Sigmoid colon (tissue), 7 donors: ENCODE measurements around the gene ZNF296. TPM values are rescaled to one million over a fixed set of nuclear protein-coding genes. Genes with fewer than 3 reads are reported as not detected.

Experiments
- DNase-seq: peaks from one replicate; pipeline ENCODE4 v3.0.0-alpha.2; 2019
- H3K27ac ChIP-seq, 4 donors: fragments of 200-600 bp; sonication (generic); one replicate each; pipeline ENCODE4 v1.5.1; 2016 to 2019; ENCODE audit warnings: mild to moderate bottlenecking in 1 of 4
- H3K27me3 ChIP-seq, 3 donors: fragments of 200-600 bp; sonication (generic); one replicate each; pipeline ENCODE4 v1.5.1; 2019; ENCODE audit warnings: mild to moderate bottlenecking in 1 of 3
- H3K36me3 ChIP-seq, 4 donors: fragments of 200-600 bp; sonication (generic); one replicate each; pipeline ENCODE4 v1.5.1; 2016 to 2019
- H3K4me1 ChIP-seq, 4 donors: fragments of 200-600 bp; sonication (generic); one replicate each; pipeline ENCODE4 v1.5.1; 2017 to 2019
- H3K4me3 ChIP-seq, 4 donors: fragments of 200-600 bp; sonication (generic); one replicate each; pipeline ENCODE4 v1.5.1; 2017 to 2019; ENCODE audit warnings: mild to moderate bottlenecking in 2 of 4, moderate library complexity in 1 of 4
- H3K9me3 ChIP-seq, 4 donors: fragments of 200-600 bp in 3 of 4; sonication (generic) in 3 of 4; one replicate each; pipeline versions ENCODE4 v1.5.1 to v1.6.1; 2013 to 2019
- EP300 ChIP-seq, 4 donors: sonication (generic); formaldehyde crosslinking; IDR thresholded peaks; one replicate each; pipeline ENCODE4 v1.6.1; 2017; ENCODE audit warnings: antibody characterized with exemption in 4 of 4
- POLR2A ChIP-seq, 2 donors: fragments of 450-650 bp; IDR thresholded peaks; one replicate each; pipeline ENCODE4 v1.6.1; 2016; ENCODE audit warnings: antibody characterized with exemption in 2 of 2, mild to moderate bottlenecking in 2 of 2, moderate library complexity in 2 of 2
- POLR2AphosphoS5 ChIP-seq, 4 donors: sonication (generic); formaldehyde crosslinking; IDR thresholded peaks; one replicate each; pipeline ENCODE4 v1.6.1; 2017; ENCODE audit warnings: antibody characterized with exemption in 4 of 4
- WGBS, 2 donors: extraction: QIAGEN DNeasy Blood & Tissue Kit; methylation state at CpG; one replicate each; pipeline ENCODE4 v1.1.7; 2013; 5-methylcytosine and 5-hydroxymethylcytosine counted together
- intact Hi-C: fragments of 100-400 bp; cut with DNase I; formaldehyde crosslinking; loops from one replicate; pipeline ENCODE4 v1.15.1; 2023
- polyA plus RNA-seq, 3 donors: library from polyadenylated mRNA; stranded (reverse); fragments of 200-250 nt; gene quantifications; one replicate each; pipeline ENCODE4 v1.2.3, GENCODE V29; 2013
- total RNA-seq, 4 donors: library from RNA; depleted of rRNA; stranded (reverse); fragments of >200 nt; gene quantifications; one replicate each; pipeline ENCODE4 v1.1.0, GENCODE V29; 2016
- TF ChIP-seq, protein P1 (sequence below), 4 experiments: fragments of 450-650 bp in 3 of 4; fragments of 200-600 bp in 1 of 4; IDR thresholded peaks; one replicate each; pipeline ENCODE4 v1.5.1; 2016 to 2019; ENCODE audit warnings: antibody characterized with exemption in 4 of 4, mild to moderate bottlenecking in 3 of 4, moderate library complexity in 2 of 4
- donor health status: healthy with polysubstance abuse.
- donor health status: Bipolar disorder and iron deficiency.
- donor health status: healthy.

ZNF296 gene
- total and polyA plus RNA-seq, 7 donors = 0.41 to 5.4 (median 2.8) TPM; not detected in 2

DNA sequence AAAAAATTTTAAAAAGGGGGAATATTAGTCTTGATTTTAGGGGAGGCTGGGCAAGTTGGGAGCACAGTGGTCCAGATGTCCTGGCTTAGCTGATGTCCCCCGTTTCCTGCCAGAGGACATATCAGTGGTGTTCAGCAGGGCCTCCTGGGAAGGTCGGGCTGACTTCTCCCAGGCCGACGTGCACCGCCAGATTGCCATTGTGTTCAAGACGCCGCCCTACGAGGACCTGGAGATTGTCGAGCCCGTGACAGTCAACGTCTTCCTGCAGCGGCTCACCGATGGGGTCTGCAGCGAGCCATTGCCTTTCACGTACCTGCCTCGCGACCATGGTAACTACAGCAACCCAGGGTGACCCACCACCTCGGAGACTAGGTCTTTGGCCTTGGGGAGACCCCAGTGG is 43.9 kb downstream of the ZNF296 start:
- Histone ChIP-seq H3K9me3 (no peaks in the 10 kb centered on the region), H3K4me1 (no peaks in the 10 kb centered on the region), H3K27me3 (no peaks in the 10 kb centered on the region), H3K27ac (no peak overlapping the region), H3K36me3 (peaks cover 3 to 88% (median 36%) of the 10 kb centered on the region in 4 donors), H3K4me3 (no peak overlapping the region)
- intact Hi-C loops = no loop called here
- no peak for DNase-seq
- 88 to 92% methylated on average over 18 of the region's 18 CpGs for WGBS, 2 donors
- no peak for TF ChIP-seq POLR2A (IDR thresholded peaks at IDR 0.05)
- TF ChIP-seq EP300 (IDR thresholded peaks at IDR 0.05) = no peak
- no peak for TF ChIP-seq POLR2AphosphoS5 (IDR thresholded peaks at IDR 0.05)
- TF ChIP-seq, protein P1, sequence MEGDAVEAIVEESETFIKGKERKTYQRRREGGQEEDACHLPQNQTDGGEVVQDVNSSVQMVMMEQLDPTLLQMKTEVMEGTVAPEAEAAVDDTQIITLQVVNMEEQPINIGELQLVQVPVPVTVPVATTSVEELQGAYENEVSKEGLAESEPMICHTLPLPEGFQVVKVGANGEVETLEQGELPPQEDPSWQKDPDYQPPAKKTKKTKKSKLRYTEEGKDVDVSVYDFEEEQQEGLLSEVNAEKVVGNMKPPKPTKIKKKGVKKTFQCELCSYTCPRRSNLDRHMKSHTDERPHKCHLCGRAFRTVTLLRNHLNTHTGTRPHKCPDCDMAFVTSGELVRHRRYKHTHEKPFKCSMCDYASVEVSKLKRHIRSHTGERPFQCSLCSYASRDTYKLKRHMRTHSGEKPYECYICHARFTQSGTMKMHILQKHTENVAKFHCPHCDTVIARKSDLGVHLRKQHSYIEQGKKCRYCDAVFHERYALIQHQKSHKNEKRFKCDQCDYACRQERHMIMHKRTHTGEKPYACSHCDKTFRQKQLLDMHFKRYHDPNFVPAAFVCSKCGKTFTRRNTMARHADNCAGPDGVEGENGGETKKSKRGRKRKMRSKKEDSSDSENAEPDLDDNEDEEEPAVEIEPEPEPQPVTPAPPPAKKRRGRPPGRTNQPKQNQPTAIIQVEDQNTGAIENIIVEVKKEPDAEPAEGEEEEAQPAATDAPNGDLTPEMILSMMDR (IDR thresholded peaks at IDR 0.05) = no peak

DNA sequence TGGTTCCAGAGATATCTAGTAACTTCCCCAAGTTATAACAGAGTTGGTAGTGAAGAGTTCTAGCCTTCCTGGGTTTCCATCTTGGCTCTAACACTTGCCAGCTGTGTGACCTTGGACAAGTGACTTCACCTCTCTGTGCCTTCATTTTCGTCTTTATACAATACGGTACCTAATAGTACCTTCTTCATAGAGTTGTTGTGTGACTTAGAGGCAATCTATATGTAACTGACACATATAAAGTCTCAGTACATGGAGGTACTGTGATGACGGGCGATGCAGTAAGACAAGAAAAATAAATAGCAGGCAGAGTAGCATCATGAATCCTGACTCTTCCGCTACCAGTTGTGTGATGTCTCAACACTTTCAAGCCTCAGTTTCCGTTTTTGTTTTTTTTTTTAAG is 45.5 kb downstream of the ZNF296 start:
- no peaks in the 10 kb centered on the region for H3K9me3 ChIP-seq
- TF ChIP-seq POLR2AphosphoS5 (IDR thresholded peaks at IDR 0.05) = no peak
- TF ChIP-seq, protein P1 (IDR thresholded peaks at IDR 0.05) = no peak
- no peak for TF ChIP-seq POLR2A (IDR thresholded peaks at IDR 0.05)
- TF ChIP-seq EP300 (IDR thresholded peaks at IDR 0.05) = no peak
- H3K27ac ChIP-seq = no peak overlapping the region
- H3K27me3 ChIP-seq = no peaks in the 10 kb centered on the region
- H3K4me3 ChIP-seq = no peak overlapping the region
- 94 to 96% methylated on average over 6 of the region's 6 CpGs for WGBS, 2 donors
- no peaks in the 10 kb centered on the region for H3K4me1 ChIP-seq
- H3K36me3 ChIP-seq = peaks cover 3 to 80% (median 36%) of the 10 kb centered on the region in 4 donors
- DNase-seq = no peak
- intact Hi-C loops = no loop called here

DNA sequence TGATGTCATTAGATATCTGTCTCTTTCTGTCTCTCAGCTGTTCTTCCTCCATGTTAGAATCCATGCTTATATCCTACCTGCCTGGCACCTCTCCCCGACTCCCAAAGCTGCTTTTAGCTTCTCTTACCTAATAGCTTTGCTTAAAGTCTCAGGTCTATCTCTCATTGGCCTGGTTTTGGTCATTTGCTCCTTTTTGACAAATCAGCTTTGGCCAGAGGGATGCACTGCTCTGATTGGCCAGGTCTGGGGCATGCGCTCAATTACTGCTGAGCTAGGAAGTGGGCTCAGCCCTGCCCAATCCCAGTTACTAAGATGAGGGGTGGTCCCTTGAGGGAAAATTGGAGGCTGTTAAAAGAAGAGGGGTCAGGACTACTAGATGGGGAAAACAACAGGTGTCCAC is 48.9 kb downstream of the ZNF296 start:
- Histone ChIP-seq H3K4me3 (no peak overlapping the region), H3K27me3 (no peaks in the 10 kb centered on the region), H3K4me1 (no peaks in the 10 kb centered on the region), H3K27ac (no peak overlapping the region), H3K36me3 (peaks cover 0 to 46% (median 25%) of the 10 kb centered on the region in 4 donors), H3K9me3 (no peaks in the 10 kb centered on the region)
- 95 to 98% methylated on average over 2 of the region's 2 CpGs for WGBS, 2 donors
- TF ChIP-seq POLR2AphosphoS5 (IDR thresholded peaks at IDR 0.05) = no peak
- TF ChIP-seq, protein P1 (IDR thresholded peaks at IDR 0.05) = no peak
- no peak for TF ChIP-seq EP300 (IDR thresholded peaks at IDR 0.05)
- TF ChIP-seq POLR2A (IDR thresholded peaks at IDR 0.05) = no peak
- no peak for DNase-seq
- intact Hi-C loops = no loop called here

DNA sequence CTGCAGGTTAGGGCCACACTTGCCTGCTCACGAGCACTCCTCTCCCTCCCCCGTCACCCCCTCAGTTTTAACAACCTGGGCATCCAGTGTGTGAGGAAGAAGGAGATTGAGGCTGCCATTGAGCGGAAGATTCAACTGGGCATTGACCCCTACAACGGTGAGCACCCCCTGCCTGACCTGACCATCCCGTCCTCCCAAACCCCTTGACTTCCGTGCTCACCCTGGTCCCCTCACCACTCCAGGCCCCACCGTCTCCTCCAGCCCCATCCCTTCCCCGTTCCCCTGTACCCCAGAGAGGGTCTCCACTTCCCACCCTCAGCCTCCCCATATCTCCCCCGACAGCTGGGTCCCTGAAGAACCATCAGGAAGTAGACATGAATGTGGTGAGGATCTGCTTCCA is 51.0 kb downstream of the ZNF296 start:
- 94 to 96% methylated on average over 9 of the region's 9 CpGs for WGBS, 2 donors
- Histone ChIP-seq H3K4me3 (no peak overlapping the region), H3K4me1 (no peaks in the 10 kb centered on the region), H3K27me3 (no peaks in the 10 kb centered on the region), H3K27ac (no peak overlapping the region), H3K36me3 (peaks cover 0 to 28% (median 18%) of the 10 kb centered on the region in 4 donors), H3K9me3 (no peaks in the 10 kb centered on the region)
- intact Hi-C loops = no loop called here
- TF ChIP-seq POLR2AphosphoS5 (IDR thresholded peaks at IDR 0.05) (no peak), EP300 (IDR thresholded peaks at IDR 0.05) (no peak), POLR2A (IDR thresholded peaks at IDR 0.05) (no peak)
- TF ChIP-seq, protein P1 (IDR thresholded peaks at IDR 0.05) = no peak
- DNase-seq = no peak

DNA sequence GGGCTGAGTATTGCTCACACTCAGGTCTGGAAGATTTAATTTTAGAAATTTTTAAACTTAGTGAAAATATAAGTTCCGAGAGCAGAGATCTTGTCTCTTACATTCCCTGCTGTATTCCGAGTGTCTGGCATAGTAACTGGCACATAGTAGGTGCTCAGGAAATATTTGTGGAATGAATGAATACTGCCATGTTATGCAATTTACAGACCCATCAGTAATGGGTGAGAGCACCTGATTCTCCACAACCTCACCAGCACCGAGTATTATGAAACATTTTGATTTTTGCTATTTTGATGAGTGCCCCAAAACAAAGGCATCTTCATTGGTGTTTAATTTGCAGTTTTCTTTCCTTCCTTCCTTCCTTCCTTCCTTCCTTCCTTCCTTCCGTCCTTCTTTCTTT is 53.2 kb downstream of the ZNF296 start:
- Histone ChIP-seq H3K27me3 (no peaks in the 10 kb centered on the region), H3K36me3 (peaks cover 0 to 6% (median 1%) of the 10 kb centered on the region in 4 donors), H3K4me3 (no peak overlapping the region), H3K27ac (no peak overlapping the region), H3K4me1 (no peaks in the 10 kb centered on the region), H3K9me3 (no peaks in the 10 kb centered on the region)
- 93 to 97% methylated on average over 4 of the region's 4 CpGs for WGBS, 2 donors
- no peak for DNase-seq
- intact Hi-C loops = no loop called here
- no peak for TF ChIP-seq POLR2A (IDR thresholded peaks at IDR 0.05)
- no peak for TF ChIP-seq POLR2AphosphoS5 (IDR thresholded peaks at IDR 0.05)
- no peak for TF ChIP-seq EP300 (IDR thresholded peaks at IDR 0.05)
- TF ChIP-seq, protein P1 (IDR thresholded peaks at IDR 0.05) = no peak
